M059J (cell line): Measurements from ENCODE around the gene SLC39A3. TPM values are rescaled to one million over a fixed set of nuclear protein-coding genes. Genes with fewer than 3 reads are reported as not detected.

Experiments used
- DNase-seq: peaks from one replicate; pipeline ENCODE4 v3.0.0-alpha.2; 2012; ENCODE audit warnings: low read depth
- total RNA-seq: library from RNA; depleted of rRNA; stranded (reverse); fragments of >200 nt; shearing (Covaris generic); gene quantifications from 2 replicates; pipeline ENCODE4 v1.2.3, GENCODE V29; 2014; rRNA removed

Gene SLC39A3
- total RNA-seq, 1 experiment from 2014 or later = 80.4 TPM

DNA sequence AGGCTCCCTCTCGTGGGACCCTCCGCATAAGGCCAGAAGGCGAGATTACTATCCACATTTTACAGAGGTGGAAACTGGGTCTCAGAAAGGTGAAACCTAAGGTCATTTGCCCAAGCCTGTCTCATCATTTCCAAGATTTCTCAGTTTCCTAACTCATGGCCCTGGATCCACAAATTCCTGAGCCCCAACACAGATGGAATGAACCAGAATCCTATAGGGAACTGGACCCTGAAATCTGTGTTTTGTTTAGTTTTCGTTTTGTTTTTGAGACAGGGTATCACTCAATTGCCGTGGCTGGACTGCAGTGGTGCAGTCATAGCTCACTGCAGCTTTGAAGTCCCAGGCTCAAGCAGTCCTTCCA lies 36.8 kb downstream of the SLC39A3 start:
- no peak for DNase-seq

DNA sequence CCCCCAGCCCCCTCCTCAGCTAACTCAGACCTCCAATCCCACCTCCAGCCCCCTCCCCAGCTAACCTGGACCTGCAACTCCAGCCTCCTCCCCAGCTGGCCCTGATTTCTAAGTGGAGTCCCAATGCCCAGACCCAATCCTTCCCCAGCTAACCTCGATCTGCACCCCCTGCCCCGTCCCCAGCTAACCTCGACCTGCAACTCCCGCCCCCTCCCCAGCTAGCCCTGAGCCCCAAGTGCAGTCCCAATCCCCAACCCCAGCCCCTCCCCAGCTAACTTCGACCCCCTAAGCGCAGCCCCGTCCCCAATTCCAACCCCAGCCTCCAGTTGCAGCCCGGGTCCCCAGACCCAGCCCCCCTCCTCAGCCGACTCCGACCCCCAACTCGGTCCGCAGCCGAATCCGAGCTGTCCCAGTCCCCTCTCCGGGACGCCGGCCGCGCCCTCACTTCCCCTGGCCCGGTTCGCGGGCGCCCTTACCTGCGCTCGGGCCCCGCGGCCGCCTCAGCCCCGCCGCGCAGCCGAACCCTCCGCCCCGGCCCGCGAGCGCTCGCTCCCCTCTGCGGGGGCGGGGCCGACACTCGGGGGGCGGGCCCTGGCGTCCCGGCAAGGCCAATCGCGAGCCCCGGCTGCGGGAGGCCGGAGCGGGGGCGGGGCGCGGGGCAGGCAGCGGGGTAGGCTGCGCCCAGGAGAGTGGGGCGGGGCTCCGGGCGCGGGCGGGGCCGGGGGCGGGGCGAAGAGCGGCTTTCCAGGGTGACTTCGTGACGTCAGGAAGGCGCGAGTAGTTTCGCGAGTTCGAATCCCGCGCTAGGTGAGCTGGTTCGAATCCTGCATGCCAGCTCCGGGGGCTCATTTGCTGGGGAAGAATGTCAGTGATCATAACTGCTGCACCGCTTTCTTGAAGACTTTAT lies 37.4 kb downstream of the SLC39A3 start, which contains the start of gene GNG7:
TSS of gene GNG7 (minus strand) at position 525 of the 907 bp plus-strand sequence. CDS start 182,006 bp downstream, outside the sequence.
- DNase-seq = peak; percentile 80

DNA sequence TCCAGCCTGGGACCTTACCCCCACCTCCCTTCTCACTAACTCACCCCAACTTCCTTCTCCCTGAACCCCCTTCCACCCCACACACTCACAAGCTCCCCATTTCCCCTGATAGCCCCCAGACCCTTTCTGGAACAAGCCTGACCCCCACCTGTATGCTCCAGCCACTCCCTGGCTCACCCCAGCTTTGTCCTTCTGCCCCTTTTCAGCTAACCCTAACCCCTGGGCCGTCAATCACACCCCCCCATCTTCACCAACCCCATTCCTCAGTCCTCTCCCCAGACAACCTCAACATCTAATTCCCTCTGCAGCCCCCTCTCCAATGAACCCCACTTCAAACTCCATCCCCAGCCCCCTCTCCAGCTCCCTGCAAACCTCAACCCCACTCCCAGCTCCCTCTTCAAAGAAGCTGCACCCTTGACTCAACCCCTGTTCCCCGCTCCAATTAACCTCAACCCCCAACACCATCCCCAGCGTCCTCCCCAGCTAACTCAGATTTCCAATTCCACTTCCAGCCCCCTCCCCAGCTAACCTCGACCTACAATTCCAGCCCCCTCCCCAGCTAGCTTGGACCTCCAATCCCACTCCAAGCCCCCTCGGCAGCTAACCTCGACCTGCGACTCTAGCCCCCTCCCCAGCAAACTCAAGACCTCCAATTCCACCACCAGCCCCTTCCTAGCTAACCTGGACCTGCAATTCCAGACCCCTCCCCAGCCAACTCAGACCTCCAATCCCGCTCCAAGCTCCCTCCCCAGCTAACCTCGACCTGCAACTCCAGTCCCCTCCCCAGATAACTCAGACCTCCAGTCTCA lies 38.3 kb downstream of the SLC39A3 start:
- no peak for DNase-seq

DNA sequence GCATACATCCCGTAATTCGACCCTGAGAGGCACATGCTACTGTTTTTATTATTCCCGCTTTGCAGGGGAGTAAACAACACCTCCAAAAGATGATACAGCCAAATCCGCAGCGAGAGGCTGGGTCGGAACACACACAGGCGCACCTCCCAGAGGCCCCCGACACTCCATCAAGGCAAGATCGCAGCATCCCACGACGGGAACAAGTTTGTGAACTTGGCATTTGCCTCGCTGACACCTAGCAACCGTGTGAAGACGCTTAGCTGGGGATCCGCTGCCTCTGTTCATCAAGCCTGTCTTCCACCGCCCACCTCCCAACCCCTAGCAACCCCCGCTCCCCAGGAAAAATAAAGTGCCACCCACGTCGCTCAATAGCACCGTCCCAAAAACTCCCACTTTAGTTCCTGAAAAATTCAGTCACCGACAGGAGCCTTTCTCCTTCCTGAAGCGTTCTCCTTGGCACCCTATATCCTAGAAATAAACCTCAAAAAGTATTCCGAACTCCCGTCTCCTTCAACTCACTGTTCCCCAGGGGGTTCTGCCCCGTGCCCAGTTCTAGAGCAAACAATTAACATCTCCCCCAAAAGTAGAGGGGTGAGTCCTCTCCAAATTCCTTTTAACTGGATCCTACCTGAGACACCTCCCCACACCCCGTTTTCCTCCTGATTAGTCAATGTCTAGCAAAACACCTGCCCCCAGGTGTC lies 39.0 kb downstream of the SLC39A3 start:
- no peak for DNase-seq

DNA sequence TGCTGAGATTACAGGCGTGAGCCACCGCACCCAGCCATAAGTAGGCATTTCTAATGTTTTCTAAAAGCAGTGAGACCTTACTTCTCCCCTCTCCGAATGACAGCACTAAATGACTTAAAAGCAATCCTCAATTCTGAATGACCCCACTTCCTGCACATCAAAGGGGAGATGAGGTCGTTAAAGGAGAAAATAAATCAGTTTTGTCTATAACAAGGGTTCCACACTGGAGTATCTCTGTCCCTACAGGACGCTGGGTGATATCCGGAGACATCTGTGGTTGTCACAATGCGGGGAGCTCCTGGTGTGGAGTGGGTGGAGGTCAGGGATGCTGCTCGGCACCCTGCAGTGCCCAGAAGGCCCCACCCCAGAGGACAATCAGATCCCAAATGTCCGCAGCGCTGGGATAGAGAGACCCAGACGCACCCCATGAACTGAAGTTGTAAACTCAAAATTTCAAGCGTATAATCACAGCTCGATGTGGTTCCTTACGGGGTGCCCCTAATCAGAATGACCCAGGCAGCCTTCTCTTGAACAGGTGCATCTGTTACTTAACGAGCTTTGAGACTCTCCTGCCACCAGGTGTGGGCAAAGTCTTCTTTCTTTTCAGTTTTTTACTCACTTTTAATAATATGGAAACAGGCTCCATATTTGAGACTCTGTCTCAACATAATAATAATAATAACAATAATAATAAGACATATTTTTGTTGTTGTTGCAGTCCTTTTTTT lies 40.2 kb downstream of the SLC39A3 start:
- no peak for DNase-seq

DNA sequence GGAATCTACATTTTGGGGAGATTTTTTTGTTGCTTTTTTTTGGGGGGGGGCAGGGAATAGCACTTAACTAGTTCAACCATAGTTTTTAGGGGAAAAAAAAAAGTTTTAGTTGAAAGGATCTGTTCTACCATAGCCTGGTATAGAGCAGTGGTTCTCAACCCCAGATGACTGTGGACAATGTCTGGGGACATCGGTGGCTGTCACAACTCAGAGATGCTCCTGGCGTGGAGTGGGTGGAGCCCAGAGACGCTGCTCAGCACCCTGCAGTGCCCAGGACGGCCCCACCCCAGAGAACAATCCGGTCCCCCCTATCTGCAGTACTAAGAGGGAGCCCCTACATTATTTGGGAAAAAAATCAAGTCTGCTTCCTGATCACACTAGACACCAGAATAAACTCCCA lies 45.6 kb downstream of the SLC39A3 start:
- no peak for DNase-seq

DNA sequence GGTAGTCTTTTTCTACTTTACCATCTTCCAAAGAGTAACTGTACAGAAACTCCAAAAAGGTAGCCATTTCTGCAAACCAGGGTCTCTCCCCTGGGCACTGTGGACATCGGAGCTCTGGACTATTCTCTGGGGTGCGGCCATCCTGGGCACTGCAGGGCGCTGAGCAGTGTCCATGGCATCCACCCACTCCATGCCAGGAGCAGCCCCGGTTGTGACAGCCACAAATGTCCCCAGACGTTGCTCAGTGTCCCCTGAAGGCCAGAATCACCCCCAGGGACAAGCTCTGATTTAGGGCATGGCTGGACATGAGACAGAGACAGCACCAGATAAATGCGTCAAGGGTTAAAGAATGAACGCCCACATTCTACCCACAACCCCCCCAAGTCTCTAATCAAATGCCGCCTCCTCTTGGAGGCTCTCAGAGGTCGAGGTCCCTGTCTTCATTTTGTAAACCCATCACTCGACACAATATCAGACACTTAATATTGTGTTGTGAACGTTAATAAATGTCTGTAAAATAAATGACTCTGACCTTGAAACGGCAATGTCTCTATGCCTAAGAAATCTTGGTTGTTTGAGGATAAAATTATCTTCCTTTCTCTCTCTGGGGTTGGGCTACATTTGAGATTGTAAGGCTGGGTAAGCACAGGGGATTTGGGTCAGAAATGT lies 46.2 kb downstream of the SLC39A3 start:
- no peak for DNase-seq

DNA sequence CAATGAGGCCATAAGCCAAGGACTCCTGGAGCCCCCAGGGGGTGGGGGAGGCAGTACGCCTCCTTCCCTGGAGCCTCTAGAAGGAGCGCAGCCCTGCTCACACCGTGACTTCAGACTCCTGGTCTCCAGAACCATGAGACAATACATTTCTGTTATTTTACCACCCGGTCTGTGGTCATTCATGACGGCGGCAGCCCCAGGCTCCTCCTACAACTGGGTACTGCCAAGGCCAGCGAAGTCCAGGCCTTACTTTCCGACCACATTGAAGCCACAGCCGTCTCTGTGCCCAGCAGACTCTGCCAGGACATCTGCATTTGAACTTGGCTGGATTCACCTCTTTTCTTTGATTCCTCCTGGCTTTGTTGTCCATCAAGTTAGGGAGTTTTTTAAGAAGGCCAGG lies 47.9 kb downstream of the SLC39A3 start:
- peak; percentile 49 for DNase-seq

DNA sequence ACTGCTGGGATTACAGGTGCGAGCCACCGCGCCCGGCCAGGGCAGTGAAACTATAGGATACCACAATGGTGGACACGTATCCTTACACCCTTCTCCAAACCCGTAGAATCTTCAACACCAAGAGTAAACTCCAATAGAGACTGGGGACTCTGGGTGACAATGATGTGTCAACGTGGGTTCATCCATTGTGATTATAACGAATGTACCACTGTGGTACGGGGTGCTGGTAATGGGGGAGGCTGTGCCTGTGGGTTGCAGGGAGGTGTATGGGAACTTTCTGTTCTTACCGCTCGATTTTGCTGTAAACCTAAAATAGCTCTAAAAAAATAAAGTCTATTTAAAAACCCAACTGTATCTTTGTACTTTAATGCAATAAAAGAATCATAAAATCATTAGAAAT lies 49.0 kb downstream of the SLC39A3 start:
- DNase-seq = no peak

DNA sequence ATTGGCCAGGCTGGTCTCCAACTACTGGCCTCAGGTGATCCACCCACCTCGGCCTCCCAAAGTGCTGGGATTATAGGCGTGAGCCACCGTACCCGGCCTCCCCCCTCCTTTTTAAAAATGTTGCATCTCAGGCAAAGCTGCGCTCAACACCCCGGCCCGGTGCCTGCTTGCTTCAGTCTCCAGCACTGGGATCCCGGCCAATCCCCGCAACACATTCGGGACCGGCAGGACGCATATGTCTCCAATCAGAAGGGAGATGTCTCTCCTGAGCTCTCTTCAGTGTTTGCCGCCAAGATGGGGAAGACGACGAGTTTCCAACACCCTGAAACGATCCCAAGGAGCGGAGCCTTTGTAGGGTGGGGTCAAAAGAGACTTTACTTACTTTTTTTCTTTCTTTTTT lies 53.5 kb downstream of the SLC39A3 start:
- no peak for DNase-seq

DNA sequence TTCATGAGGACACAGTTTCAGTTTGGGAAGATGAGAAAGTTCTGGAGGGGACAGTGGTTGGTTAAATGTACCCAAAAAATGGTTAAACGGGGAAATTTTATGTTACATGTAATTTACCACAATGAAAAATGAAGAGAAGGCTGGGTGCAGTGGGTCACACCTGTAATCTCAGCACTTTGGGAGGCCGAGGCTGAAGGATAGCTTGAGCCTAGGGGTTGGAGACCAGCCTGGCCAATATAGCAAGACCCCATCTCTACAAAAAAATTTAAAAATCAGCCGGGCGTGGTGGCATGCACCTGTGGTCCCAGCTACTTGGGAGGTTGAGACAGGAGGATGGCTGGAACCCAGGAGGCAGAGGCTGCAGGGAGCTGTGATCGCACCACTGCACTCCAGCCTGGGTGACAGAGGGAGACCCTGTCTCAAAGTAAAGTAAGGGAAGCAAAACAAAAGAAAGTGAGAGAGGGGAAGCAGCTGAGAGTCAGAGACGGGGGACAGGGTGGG lies 54.6 kb downstream of the SLC39A3 start:
- DNase-seq = no peak

DNA sequence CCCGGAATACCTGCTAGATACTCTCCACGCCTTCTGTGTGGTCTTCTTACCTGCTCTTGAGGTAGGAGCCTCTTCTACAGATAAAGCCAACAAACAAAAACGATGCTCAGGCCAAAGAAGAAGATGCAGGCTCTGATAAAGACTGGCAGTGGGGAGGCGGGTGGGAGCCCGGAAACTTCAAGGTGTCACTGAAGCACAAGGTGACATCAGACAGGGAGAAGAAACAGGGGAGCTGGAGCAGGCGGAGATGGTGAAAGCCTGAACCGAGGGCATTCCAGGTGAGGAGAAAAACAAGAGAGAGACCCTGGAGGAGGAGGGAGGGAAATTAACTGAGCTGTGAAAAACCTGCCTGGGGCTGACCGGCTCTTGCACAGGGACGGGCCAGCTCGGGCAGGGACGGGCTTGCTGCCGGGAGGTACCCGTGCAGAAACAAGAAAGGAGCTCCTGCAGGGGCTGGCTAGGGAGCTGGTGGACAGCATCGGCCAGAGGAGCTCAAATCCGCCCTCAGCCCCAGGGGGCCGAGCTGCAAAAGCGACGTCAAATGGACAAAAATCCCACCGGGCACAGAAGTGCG lies 56.3 kb downstream of the SLC39A3 start:
- no peak for DNase-seq

Other genes with a start within 250 kb of the SLC39A3 start
- 0.12 TPM in 1 of 2 replicates, not detected in the other for gene GNG7, start 37.3 kb downstream of the SLC39A3 start, total RNA-seq
- 1.2 and 1.6 TPM in 2 replicates for gene DIRAS1, start 18.6 kb downstream of the SLC39A3 start, total RNA-seq
- 60.4 and 87.9 TPM in 2 replicates for gene SGTA, start 43.3 kb upstream of the SLC39A3 start, total RNA-seq
- 61.7 and 134 TPM in 2 replicates for gene THOP1, start 45.5 kb upstream of the SLC39A3 start, total RNA-seq
- gene ZNF554, start 79.9 kb upstream of the SLC39A3 start, total RNA-seq = 4.6 and 4.9 TPM in 2 replicates
- 8.3 and 8.7 TPM in 2 replicates for gene ZNF555, start 101.5 kb upstream of the SLC39A3 start, total RNA-seq
- 0.52 TPM in 1 of 2 replicates, not detected in the other for gene ZNF556, start 127.3 kb upstream of the SLC39A3 start, total RNA-seq
- gene ZNF57, start 160.9 kb upstream of the SLC39A3 start, total RNA-seq = 5.0 and 8.4 TPM in 2 replicates
- 4.9 and 7.6 TPM in 2 replicates for gene ZNF77, start 205.0 kb upstream of the SLC39A3 start, total RNA-seq
- gene TLE6, start 237.5 kb upstream of the SLC39A3 start, total RNA-seq = 0.10 and 2.8 TPM in 2 replicates